Heart left ventricle (tissue), 13 donors: ENCODE measurements around the gene ACADSB.

Source experiments
- POLR2A ChIP-seq, 2 donors: fragments of 450-650 bp; IDR thresholded peaks; one replicate each; pipeline ENCODE4 v1.6.1; 2017; ENCODE audit warnings: antibody characterized with exemption in 2 of 2, mild to moderate bottlenecking in 2 of 2, moderate library complexity in 2 of 2
- TF ChIP-seq, protein P1 (sequence below), 12 donors: fragments of 200-600 bp; sonication (generic) in 4 of 12; IDR thresholded peaks; one replicate each; pipeline versions ENCODE4 v1.5.0 to v1.8.0; 2018 to 2022; ENCODE audit warnings: antibody characterized with exemption in 12 of 12, mild to moderate bottlenecking in 5 of 12
- donor health status: ischemic (EF 13 %, LVEDD 7.1; RV severe dilation, severe dysfunction).
- donor health status: DM: no; HTN: yes; CAD: no.
- donor health status: DM: no; HTN: no; CAD: no.
- donor health status: ischemic (EF 25% LVEDD 6.9; RV normal size, moderate dysfunction).
- donor health status: ischemic (EF 25% LVEDD 5.7; RV mildly dilated, moderate dysfunction).
- donor health status: ischemic (EF 35%, LVEDD 5.7; RV mildly dilated, moderate dysfunction).
- donor health status: nonischemic (EF 11% LVEDD 7.7; RV severe dilation, severe dysfunction).
- donor health status: DM: yes; HTN: yes; CAD: no.
- donor health status: PGD.
- donor health status: ischemic (EF 29% LVEDD 5.4; RV normal size, mild dysfunction).
- donor health status: nonischemic (EF 23%, LVEDD 6.1; RV moderate dilation, normal function).

GRCh38 chr10:123018531-123018930, 9.7 kb downstream of the ACADSB start:
- no peak for TF ChIP-seq POLR2A (IDR thresholded peaks at IDR 0.05)
- TF ChIP-seq, protein P1, sequence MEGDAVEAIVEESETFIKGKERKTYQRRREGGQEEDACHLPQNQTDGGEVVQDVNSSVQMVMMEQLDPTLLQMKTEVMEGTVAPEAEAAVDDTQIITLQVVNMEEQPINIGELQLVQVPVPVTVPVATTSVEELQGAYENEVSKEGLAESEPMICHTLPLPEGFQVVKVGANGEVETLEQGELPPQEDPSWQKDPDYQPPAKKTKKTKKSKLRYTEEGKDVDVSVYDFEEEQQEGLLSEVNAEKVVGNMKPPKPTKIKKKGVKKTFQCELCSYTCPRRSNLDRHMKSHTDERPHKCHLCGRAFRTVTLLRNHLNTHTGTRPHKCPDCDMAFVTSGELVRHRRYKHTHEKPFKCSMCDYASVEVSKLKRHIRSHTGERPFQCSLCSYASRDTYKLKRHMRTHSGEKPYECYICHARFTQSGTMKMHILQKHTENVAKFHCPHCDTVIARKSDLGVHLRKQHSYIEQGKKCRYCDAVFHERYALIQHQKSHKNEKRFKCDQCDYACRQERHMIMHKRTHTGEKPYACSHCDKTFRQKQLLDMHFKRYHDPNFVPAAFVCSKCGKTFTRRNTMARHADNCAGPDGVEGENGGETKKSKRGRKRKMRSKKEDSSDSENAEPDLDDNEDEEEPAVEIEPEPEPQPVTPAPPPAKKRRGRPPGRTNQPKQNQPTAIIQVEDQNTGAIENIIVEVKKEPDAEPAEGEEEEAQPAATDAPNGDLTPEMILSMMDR (IDR thresholded peaks at IDR 0.05), result no peak
